Prostate gland (tissue), 2 donors: Measurements from ENCODE around the gene TLR1. TPM values are rescaled to one million over a fixed set of nuclear protein-coding genes. Genes with fewer than 3 reads are reported as not detected.
"Not testable (repeated sequence)": the region's sequence is repeated elsewhere in the genome, so short reads cannot be mapped to it uniquely, and the experiment has no call there.

Experiments
- DNase-seq: peaks from one replicate; pipeline ENCODE4 v3.0.0-alpha.2; 2019; ENCODE audit warnings: low spot score
- H3K27ac ChIP-seq, 2 donors: fragments of 200-600 bp; sonication (generic); 2 replicates each; pipeline ENCODE4 v1.5.1; 2017 to 2019
- H3K27me3 ChIP-seq: fragments of 200-600 bp; sonication (generic); replicated peaks from 2 replicates; pipeline ENCODE4 v1.5.1; 2019; ENCODE audit not compliant: insufficient read depth
- H3K36me3 ChIP-seq, 2 donors: fragments of 200-600 bp; sonication (generic); 1 replicate in 1 of 2; 2 replicates in 1 of 2; pipeline versions ENCODE4 v1.5.1 to v1.8.1; 2017 to 2019
- H3K4me1 ChIP-seq: fragments of 200-600 bp; sonication (generic); replicated peaks from 2 replicates; pipeline ENCODE4 v1.5.1; 2019
- H3K4me3 ChIP-seq, 2 donors: fragments of 200-600 bp; sonication (generic); 2 replicates each; pipeline ENCODE4 v1.5.1; 2017 to 2019
- H3K9me3 ChIP-seq: fragments of 200-600 bp; sonication (generic); 2 replicates; pipeline ENCODE4 v1.5.1; 2017
- POLR2A ChIP-seq: fragments of 450-650 bp; IDR thresholded peaks from one replicate; pipeline ENCODE4 v1.6.1; 2016; ENCODE audit warnings: antibody characterized with exemption, mild to moderate bottlenecking
- POLR2AphosphoS5 ChIP-seq: sonication (generic); formaldehyde crosslinking; IDR thresholded peaks from one replicate; pipeline ENCODE4 v1.6.1; 2017; ENCODE audit warnings: antibody characterized with exemption
- WGBS: methylation state at CpG from one replicate; pipeline ENCODE4 v1.1.5; 2018; 5-methylcytosine and 5-hydroxymethylcytosine counted together
- intact Hi-C: fragments of 100-400 bp; cut with DNase I; formaldehyde crosslinking; loops from one replicate; pipeline ENCODE4 v1.14.2; 2022
- total RNA-seq, 2 donors: library from RNA; depleted of rRNA; stranded (reverse); fragments of >200 nt; gene quantifications; one replicate each; pipeline ENCODE4 v1.1.0, GENCODE V29; 2016
- TF ChIP-seq, protein P1 (sequence below), 4 experiments: fragments of 200-600 bp in 2 of 4; fragments of 450-650 bp in 2 of 4; sonication (generic) in 2 of 4; IDR thresholded peaks; 1 replicate in 3 of 4; 2 replicates in 1 of 4; pipeline ENCODE4 v1.5.1; 2016 to 2019; ENCODE audit warnings: antibody characterized with exemption in 4 of 4, mild to moderate bottlenecking in 2 of 4, moderate library complexity in 2 of 4

TLR1 gene
- total RNA-seq, 2 donors from 2014 or later: 7.4 to 7.8 TPM

- H3K27me3 ChIP-seq: no peaks in the 10 kb centered on the region
- WGBS: 91% methylated on average over 2 of the region's 2 CpGs
- TF ChIP-seq, protein P1, sequence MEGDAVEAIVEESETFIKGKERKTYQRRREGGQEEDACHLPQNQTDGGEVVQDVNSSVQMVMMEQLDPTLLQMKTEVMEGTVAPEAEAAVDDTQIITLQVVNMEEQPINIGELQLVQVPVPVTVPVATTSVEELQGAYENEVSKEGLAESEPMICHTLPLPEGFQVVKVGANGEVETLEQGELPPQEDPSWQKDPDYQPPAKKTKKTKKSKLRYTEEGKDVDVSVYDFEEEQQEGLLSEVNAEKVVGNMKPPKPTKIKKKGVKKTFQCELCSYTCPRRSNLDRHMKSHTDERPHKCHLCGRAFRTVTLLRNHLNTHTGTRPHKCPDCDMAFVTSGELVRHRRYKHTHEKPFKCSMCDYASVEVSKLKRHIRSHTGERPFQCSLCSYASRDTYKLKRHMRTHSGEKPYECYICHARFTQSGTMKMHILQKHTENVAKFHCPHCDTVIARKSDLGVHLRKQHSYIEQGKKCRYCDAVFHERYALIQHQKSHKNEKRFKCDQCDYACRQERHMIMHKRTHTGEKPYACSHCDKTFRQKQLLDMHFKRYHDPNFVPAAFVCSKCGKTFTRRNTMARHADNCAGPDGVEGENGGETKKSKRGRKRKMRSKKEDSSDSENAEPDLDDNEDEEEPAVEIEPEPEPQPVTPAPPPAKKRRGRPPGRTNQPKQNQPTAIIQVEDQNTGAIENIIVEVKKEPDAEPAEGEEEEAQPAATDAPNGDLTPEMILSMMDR (IDR thresholded peaks at IDR 0.05): no peak
- TF ChIP-seq POLR2AphosphoS5: no peak
- TF ChIP-seq POLR2A: no peak
- no peaks in the 10 kb centered on the region for H3K36me3 ChIP-seq
- intact Hi-C loops: no loop called here
- no peaks in the 10 kb centered on the region for H3K4me1 ChIP-seq
- no peak overlapping the region for H3K4me3 ChIP-seq
- no peaks in the 10 kb centered on the region for H3K9me3 ChIP-seq
- H3K27ac ChIP-seq: no peak overlapping the region
- DNase-seq: no peak
Observed at GRCh38 chr4:38775326-38775725, 29.3 kb downstream of the TLR1 start.

DNA sequence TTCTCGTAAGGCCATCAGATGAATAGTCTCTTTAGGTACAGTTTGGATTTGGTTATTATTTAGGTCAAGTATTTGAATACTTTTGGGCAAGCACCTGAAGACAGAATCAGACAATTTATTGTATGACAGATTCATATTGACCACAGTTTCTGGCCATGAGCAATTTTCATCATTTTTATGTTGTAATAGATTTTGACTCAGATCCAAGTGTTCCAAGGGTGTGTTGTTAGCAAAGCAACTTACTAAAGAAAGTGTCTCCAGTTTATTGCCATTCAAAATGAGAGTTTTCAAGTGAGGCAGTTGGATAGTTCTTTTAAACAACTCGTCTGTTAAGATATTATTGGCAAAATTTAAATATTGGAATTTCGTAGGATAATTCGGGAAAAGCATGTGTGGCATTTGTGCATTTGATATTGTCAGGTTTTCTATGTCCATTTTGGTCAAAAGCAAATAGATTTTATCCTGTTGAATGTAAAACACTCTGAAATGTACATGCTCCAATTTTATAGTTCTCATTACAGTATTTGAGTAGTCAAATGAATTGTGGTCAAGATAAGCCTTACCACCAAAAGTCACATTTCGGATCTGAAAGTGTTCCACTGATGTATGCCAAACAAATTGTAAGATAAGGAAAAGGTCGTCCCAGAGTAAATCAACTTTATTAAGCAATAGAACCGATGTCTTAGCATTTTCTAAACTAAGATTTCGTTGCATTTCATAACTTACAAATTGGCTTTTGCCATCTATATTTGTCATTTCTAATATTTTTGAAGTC lies 30.2 kb downstream of the TLR1 start:
- Histone ChIP-seq H3K27me3 (no peaks in the 10 kb centered on the region), H3K9me3 (no peaks in the 10 kb centered on the region), H3K4me3 (no peak overlapping the region), H3K36me3 (no peaks in the 10 kb centered on the region), H3K27ac (no peak overlapping the region), H3K4me1 (no peaks in the 10 kb centered on the region)
- no peak for DNase-seq
- intact Hi-C loops: no loop called here
- 78% methylated on average over 8 of the region's 8 CpGs for WGBS
- TF ChIP-seq, protein P1 (IDR thresholded peaks at IDR 0.05): no peak
- TF ChIP-seq POLR2A: no peak
- no peak for TF ChIP-seq POLR2AphosphoS5

GRCh38 chr4:38770281-38770680 lies 34.3 kb downstream of the TLR1 start:
- H3K27me3 ChIP-seq, H3K4me1 ChIP-seq, DNase-seq, H3K9me3 ChIP-seq, H3K27ac ChIP-seq, H3K4me3 ChIP-seq, intact Hi-C loops, H3K36me3 ChIP-seq: not testable (repeated sequence)
- 85% methylated on average over 2 of the region's 2 CpGs for WGBS

GRCh38 chr4:38769857-38770256 lies 34.7 kb downstream of the TLR1 start:
- H3K27ac ChIP-seq: no peak overlapping the region
- no peaks in the 10 kb centered on the region for H3K4me1 ChIP-seq
- H3K27me3 ChIP-seq: no peaks in the 10 kb centered on the region
- 91% methylated on average over 2 of the region's 2 CpGs for WGBS
- TF ChIP-seq, protein P1 (IDR thresholded peaks at IDR 0.05): no peak
- no peak for TF ChIP-seq POLR2AphosphoS5
- TF ChIP-seq POLR2A: no peak
- no peak overlapping the region for H3K4me3 ChIP-seq
- intact Hi-C loops: loop anchor here (10.0 kb wide), 1 partner anchor 365 kb away; no protein-coding TSS in a partner anchor
- no peak for DNase-seq
- no peaks in the 10 kb centered on the region for H3K36me3 ChIP-seq
- no peaks in the 10 kb centered on the region for H3K9me3 ChIP-seq

GRCh38 chr4:38769441-38769840 lies 35.1 kb downstream of the TLR1 start:
- no peak for TF ChIP-seq POLR2AphosphoS5
- TF ChIP-seq, protein P1 (IDR thresholded peaks at IDR 0.05): no peak
- no peak for TF ChIP-seq POLR2A
- Histone ChIP-seq H3K9me3 (no peaks in the 10 kb centered on the region), H3K27ac (no peak overlapping the region), H3K4me3 (no peak overlapping the region), H3K4me1 (no peaks in the 10 kb centered on the region), H3K27me3 (no peaks in the 10 kb centered on the region), H3K36me3 (no peaks in the 10 kb centered on the region)
- no peak for DNase-seq
- WGBS: 40% methylated on average over 2 of the region's 2 CpGs
- intact Hi-C loops: loop anchor here (10.0 kb wide), 1 partner anchor 365 kb away; no protein-coding TSS in a partner anchor
